HEK293 (cell line): ENCODE measurements around the gene LHX4.

ENCODE experiments used
- BCL11B ChIP-seq: fragments of 450-650 bp; formaldehyde crosslinking; IDR thresholded peaks from 2 replicates; pipeline ENCODE4 v1.5.1; 2016; ENCODE audit warnings: low read depth, missing biosample characterization, missing genetic modification characterization
- GFI1B ChIP-seq: fragments of 450-650 bp; formaldehyde crosslinking; IDR thresholded peaks from 2 replicates; pipeline ENCODE4 v1.5.1; 2016; ENCODE audit warnings: missing biosample characterization, missing genetic modification characterization
- GLI2 ChIP-seq: fragments of 450-650 bp; formaldehyde crosslinking; IDR thresholded peaks from 2 replicates; pipeline ENCODE4; 2017; ENCODE audit warnings: missing biosample characterization, missing genetic modification characterization, low read depth, borderline replicate concordance
- GLIS1 ChIP-seq: fragments of 450-650 bp; formaldehyde crosslinking; IDR thresholded peaks from 2 replicates; pipeline ENCODE4 v1.5.1; 2016; ENCODE audit warnings: missing biosample characterization, missing genetic modification characterization
- SCRT2 ChIP-seq: fragments of 450-650 bp; formaldehyde crosslinking; IDR thresholded peaks from 2 replicates; pipeline ENCODE4 v1.5.1; 2016; ENCODE audit warnings: missing biosample characterization, missing genetic modification characterization
- SETDB1 ChIP-seq: IDR thresholded peaks from one replicate; pipeline ENCODE4 v1.6.1; 2017; ENCODE audit warnings: mild to moderate bottlenecking, low read length, moderate library complexity, mixed read lengths; ENCODE audit not compliant: insufficient read length
- TCF7L2 ChIP-seq: IDR thresholded peaks from 2 replicates; pipeline ENCODE4 v1.6.1; 2011; ENCODE audit warnings: low read depth, mild to moderate bottlenecking, inconsistent platforms, low read length, moderate library complexity, borderline replicate concordance
- YY1 ChIP-seq: fragments of 450-650 bp; formaldehyde crosslinking; IDR thresholded peaks from 2 replicates; pipeline ENCODE4 v1.5.1; 2018; ENCODE audit warnings: missing biosample characterization, missing genetic modification characterization
- ZBTB7A ChIP-seq: fragments of 450-650 bp; formaldehyde crosslinking; IDR thresholded peaks from 2 replicates; pipeline ENCODE4 v1.5.1; 2016; ENCODE audit warnings: low read depth, missing biosample characterization, missing genetic modification characterization
- ZFHX2 ChIP-seq: fragments of 450-650 bp; formaldehyde crosslinking; conservative IDR thresholded peaks from 2 replicates; pipeline ENCODE4 v1.5.1; 2016; ENCODE audit warnings: missing biosample characterization, missing genetic modification characterization
- ZFP41 ChIP-seq: fragments of 450-650 bp; formaldehyde crosslinking; IDR thresholded peaks from 2 replicates; pipeline ENCODE4 v1.5.1; 2016; ENCODE audit warnings: missing biosample characterization, missing genetic modification characterization, borderline replicate concordance
- ZNF112 ChIP-seq: fragments of 450-650 bp; formaldehyde crosslinking; IDR thresholded peaks from 2 replicates; pipeline ENCODE4 v1.5.0; 2017; ENCODE audit warnings: missing biosample characterization, missing genetic modification characterization
- ZNF133 ChIP-seq: fragments of 450-650 bp; formaldehyde crosslinking; IDR thresholded peaks from 2 replicates; pipeline ENCODE4 v1.5.1; 2016; ENCODE audit warnings: missing biosample characterization, missing genetic modification characterization
- ZNF140 ChIP-seq: fragments of 450-650 bp; formaldehyde crosslinking; IDR thresholded peaks from 2 replicates; pipeline ENCODE4 v1.5.1; 2016; ENCODE audit warnings: missing biosample characterization, missing genetic modification characterization
- ZNF157 ChIP-seq: fragments of 450-650 bp; formaldehyde crosslinking; IDR thresholded peaks from 2 replicates; pipeline ENCODE4 v1.5.1; 2016; ENCODE audit warnings: missing biosample characterization, missing genetic modification characterization
- ZNF18 ChIP-seq: fragments of 450-650 bp; formaldehyde crosslinking; IDR thresholded peaks from 2 replicates; pipeline ENCODE4 v1.5.1; 2016; ENCODE audit warnings: missing biosample characterization, missing genetic modification characterization
- ZNF202 ChIP-seq: fragments of 450-650 bp; formaldehyde crosslinking; IDR thresholded peaks from 2 replicates; pipeline ENCODE4 v1.5.1; 2016; ENCODE audit warnings: missing biosample characterization, missing genetic modification characterization, borderline replicate concordance
- ZNF266 ChIP-seq: fragments of 450-650 bp; formaldehyde crosslinking; IDR thresholded peaks from 2 replicates; pipeline ENCODE4 v1.5.1; 2016; ENCODE audit warnings: missing biosample characterization, missing genetic modification characterization, low read depth
- ZNF280D ChIP-seq: fragments of 450-650 bp; formaldehyde crosslinking; IDR thresholded peaks from 2 replicates; pipeline ENCODE4 v1.5.1; 2016; ENCODE audit warnings: missing biosample characterization, missing genetic modification characterization
- ZNF311 ChIP-seq: fragments of 450-650 bp; formaldehyde crosslinking; IDR thresholded peaks from 2 replicates; pipeline ENCODE4 v1.5.1; 2017; ENCODE audit warnings: missing biosample characterization, missing genetic modification characterization, borderline replicate concordance
- ZNF426 ChIP-seq: fragments of 450-650 bp; formaldehyde crosslinking; IDR thresholded peaks from 2 replicates; pipeline ENCODE4 v1.5.1; 2017; ENCODE audit warnings: missing biosample characterization, missing genetic modification characterization, mild to moderate bottlenecking, inconsistent platforms, moderate library complexity
- ZNF510 ChIP-seq: fragments of 450-650 bp; formaldehyde crosslinking; IDR thresholded peaks from 2 replicates; pipeline ENCODE4 v1.5.1; 2018; ENCODE audit warnings: mild to moderate bottlenecking, missing genetic modification characterization, missing biosample characterization; ENCODE audit not compliant: insufficient replicate concordance
- ZNF544 ChIP-seq: fragments of 450-650 bp; formaldehyde crosslinking; IDR thresholded peaks from 2 replicates; pipeline ENCODE4 v1.5.0; 2017; ENCODE audit warnings: missing biosample characterization, missing genetic modification characterization
- ZNF560 ChIP-seq: fragments of 450-650 bp; formaldehyde crosslinking; IDR thresholded peaks from 2 replicates; pipeline ENCODE4 v1.5.1; 2017; ENCODE audit warnings: missing biosample characterization, missing genetic modification characterization, borderline replicate concordance
- ZNF600 ChIP-seq: fragments of 450-650 bp; formaldehyde crosslinking; IDR thresholded peaks from 2 replicates; pipeline ENCODE4 v1.5.1; 2016; ENCODE audit warnings: missing biosample characterization, missing genetic modification characterization
- ZNF623 ChIP-seq: fragments of 450-650 bp; formaldehyde crosslinking; IDR thresholded peaks from 2 replicates; pipeline ENCODE4 v1.5.1; 2016; ENCODE audit warnings: missing biosample characterization, missing genetic modification characterization
- ZNF660 ChIP-seq: fragments of 450-650 bp; IDR thresholded peaks from 2 replicates; pipeline ENCODE4 v1.5.1; 2018; ENCODE audit warnings: missing biosample characterization, mild to moderate bottlenecking, missing genetic modification characterization
- ZNF664 ChIP-seq: fragments of 450-650 bp; formaldehyde crosslinking; IDR thresholded peaks from 2 replicates; pipeline ENCODE4 v1.5.1; 2016; ENCODE audit warnings: missing biosample characterization, missing genetic modification characterization
- ZNF768 ChIP-seq: fragments of 450-650 bp; formaldehyde crosslinking; IDR thresholded peaks from 2 replicates; pipeline ENCODE4 v1.5.1; 2018; ENCODE audit warnings: missing biosample characterization, mild to moderate bottlenecking, missing genetic modification characterization
- ZNF777 ChIP-seq: fragments of 450-650 bp; formaldehyde crosslinking; IDR thresholded peaks from 2 replicates; pipeline ENCODE4 v1.5.1; 2017; ENCODE audit warnings: missing biosample characterization, missing genetic modification characterization, borderline replicate concordance
- ZNF785 ChIP-seq: fragments of 450-650 bp; formaldehyde crosslinking; IDR thresholded peaks from 2 replicates; pipeline ENCODE4 v1.5.1; 2016; ENCODE audit warnings: missing biosample characterization, missing genetic modification characterization
- ZNF830 ChIP-seq: fragments of 450-650 bp; IDR thresholded peaks from 2 replicates; pipeline ENCODE4 v1.5.0; 2018; ENCODE audit warnings: missing biosample characterization, missing genetic modification characterization, low read depth, mild to moderate bottlenecking, moderate library complexity
- ZNF843 ChIP-seq: fragments of 450-650 bp; formaldehyde crosslinking; IDR thresholded peaks from 2 replicates; pipeline ENCODE4 v1.5.1; 2016; ENCODE audit warnings: missing biosample characterization, missing genetic modification characterization
- ZSCAN30 ChIP-seq: fragments of 450-650 bp; IDR thresholded peaks from 2 replicates; pipeline ENCODE4 v1.5.1; 2018; ENCODE audit warnings: missing biosample characterization, mild to moderate bottlenecking, missing genetic modification characterization, moderate library complexity
- TF ChIP-seq, protein P1 (sequence below): fragments of 450-650 bp; formaldehyde crosslinking; IDR thresholded peaks from 2 replicates; pipeline ENCODE4 v1.5.1; 2016; ENCODE audit warnings: missing biosample characterization, missing genetic modification characterization, low read depth

The LHX4 gene

DNA sequence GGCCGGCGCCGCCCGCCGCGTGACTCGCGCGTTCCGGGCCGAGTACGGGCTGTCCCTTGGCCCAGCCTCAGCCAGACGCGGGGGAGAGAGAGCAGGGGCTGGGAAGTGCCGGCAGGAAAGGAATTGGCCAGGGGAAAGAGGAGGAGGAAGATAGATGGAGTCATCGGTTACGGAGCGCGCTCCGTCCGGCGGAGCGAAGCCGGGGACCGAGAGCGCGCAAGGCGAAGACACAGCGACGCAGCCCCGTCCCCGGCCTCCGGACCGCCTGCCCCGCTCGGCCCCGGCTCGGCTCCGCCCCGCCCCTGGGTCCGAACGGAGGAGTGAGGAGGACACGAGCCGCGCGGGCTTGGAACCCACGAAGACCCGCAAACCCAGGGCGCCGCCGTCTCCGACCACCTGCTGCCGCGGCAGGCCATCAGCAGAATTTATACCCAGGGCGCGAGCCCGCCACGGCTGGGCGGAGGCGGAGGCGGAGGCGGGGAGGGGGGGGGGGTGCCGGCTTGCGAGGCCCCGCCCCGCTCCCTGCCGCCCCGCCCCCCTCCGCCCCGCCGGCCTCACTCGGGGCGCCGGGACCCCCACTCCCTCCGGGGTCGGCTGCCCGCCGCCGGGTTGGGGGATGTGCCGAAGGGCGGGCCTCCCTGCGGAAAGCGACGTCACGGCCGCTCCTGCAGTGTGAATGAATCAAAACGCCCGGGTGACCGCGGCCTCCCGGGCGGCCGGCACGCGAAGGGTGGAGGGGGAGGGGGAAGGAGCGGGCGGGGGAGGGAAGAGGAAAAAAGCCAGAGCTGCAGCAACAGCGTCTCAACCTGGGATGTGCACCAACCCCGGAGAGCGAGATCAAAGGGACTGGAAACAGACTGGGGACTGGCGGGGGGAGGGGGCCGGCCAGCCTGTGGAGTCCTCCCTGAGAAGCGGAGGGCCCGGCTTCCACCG lies at the start of gene LHX4 (continued):
- TF ChIP-seq, protein P1, sequence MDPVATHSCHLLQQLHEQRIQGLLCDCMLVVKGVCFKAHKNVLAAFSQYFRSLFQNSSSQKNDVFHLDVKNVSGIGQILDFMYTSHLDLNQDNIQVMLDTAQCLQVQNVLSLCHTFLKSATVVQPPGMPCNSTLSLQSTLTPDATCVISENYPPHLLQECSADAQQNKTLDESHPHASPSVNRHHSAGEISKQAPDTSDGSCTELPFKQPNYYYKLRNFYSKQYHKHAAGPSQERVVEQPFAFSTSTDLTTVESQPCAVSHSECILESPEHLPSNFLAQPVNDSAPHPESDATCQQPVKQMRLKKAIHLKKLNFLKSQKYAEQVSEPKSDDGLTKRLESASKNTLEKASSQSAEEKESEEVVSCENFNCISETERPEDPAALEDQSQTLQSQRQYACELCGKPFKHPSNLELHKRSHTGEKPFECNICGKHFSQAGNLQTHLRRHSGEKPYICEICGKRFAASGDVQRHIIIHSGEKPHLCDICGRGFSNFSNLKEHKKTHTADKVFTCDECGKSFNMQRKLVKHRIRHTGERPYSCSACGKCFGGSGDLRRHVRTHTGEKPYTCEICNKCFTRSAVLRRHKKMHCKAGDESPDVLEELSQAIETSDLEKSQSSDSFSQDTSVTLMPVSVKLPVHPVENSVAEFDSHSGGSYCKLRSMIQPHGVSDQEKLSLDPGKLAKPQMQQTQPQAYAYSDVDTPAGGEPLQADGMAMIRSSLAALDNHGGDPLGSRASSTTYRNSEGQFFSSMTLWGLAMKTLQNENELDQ (tag by site-specific recombination): no peak
- no peak for TF ChIP-seq ZNF544 (tag by site-specific recombination)
- no peak for TF ChIP-seq BCL11B (tag by site-specific recombination)
- TF ChIP-seq ZNF266 (tag by site-specific recombination): no peak
- TF ChIP-seq ZNF133 (tag by site-specific recombination): no peak
- 0 out of 2 replicates have a peak, but pooled peaks have one; percentile 29 for TF ChIP-seq ZNF785 (tag by site-specific recombination)
- no peak for TF ChIP-seq ZNF311 (tag by site-specific recombination)
- peak; percentile 69 for TF ChIP-seq GLIS1
- peak; percentile 72 for TF ChIP-seq ZFHX2 (tag by site-specific recombination)
- TF ChIP-seq TCF7L2: peak; percentile 97
- no peak for TF ChIP-seq ZBTB7A
- TF ChIP-seq YY1: no peak
- TF ChIP-seq ZNF623 (tag by site-specific recombination): no peak
- TF ChIP-seq ZNF560 (tag by site-specific recombination): no peak
- TF ChIP-seq SCRT2 (tag by site-specific recombination): peak; percentile 95
- TF ChIP-seq ZNF768 (tag by site-specific recombination): no peak
- TF ChIP-seq ZNF830 (tag by site-specific recombination): no peak
- no peak; the same call in 1 of the 2 replicates for TF ChIP-seq ZNF843 (tag by site-specific recombination)
- TF ChIP-seq ZNF140 (tag by site-specific recombination): no peak
- no peak for TF ChIP-seq ZFP41 (tag by site-specific recombination)
- TF ChIP-seq GLI2 (tag by site-specific recombination): no peak
- no peak for TF ChIP-seq GFI1B (tag by site-specific recombination)
- no peak for TF ChIP-seq ZNF280D
- no peak for TF ChIP-seq ZNF157 (tag by site-specific recombination)
- TF ChIP-seq ZNF660 (tag by site-specific recombination): 0 out of 2 replicates have a peak, but pooled peaks have one; percentile 40
- TF ChIP-seq ZNF777 (tag by site-specific recombination): no peak
- no peak for TF ChIP-seq ZNF18
- TF ChIP-seq ZNF510: no peak
- peak; percentile 50; the same call in 1 of the 2 replicates for TF ChIP-seq ZSCAN30 (tag by site-specific recombination)
- TF ChIP-seq ZNF112 (tag by site-specific recombination): no peak
- no peak for TF ChIP-seq ZNF664 (tag by site-specific recombination)
- TF ChIP-seq ZNF426: no peak
- no peak for TF ChIP-seq SETDB1
- peak; percentile 81 for TF ChIP-seq ZNF600 (tag by site-specific recombination)
- no peak for TF ChIP-seq ZNF202 (tag by site-specific recombination)
